H9 (cell line): ENCODE results near the gene UBASH3A. TPM values are rescaled to one million over a fixed set of nuclear protein-coding genes. Genes with fewer than 3 reads are reported as not detected.

ENCODE experiments used
- DNase-seq: peaks from one replicate; pipeline ENCODE4 v3.0.0-alpha.2; 2017
- H2AFZ ChIP-seq: one replicate; pipeline ENCODE4 v1.6.1; 2013; ENCODE audit warnings: mild to moderate bottlenecking, low read length, control low read depth, moderate library complexity
- H2AK5ac ChIP-seq: 2 replicates; pipeline ENCODE4 v1.6.1; 2013; ENCODE audit warnings: low read length, control low read depth, mixed read lengths; ENCODE audit not compliant: insufficient read length
- H2BK120ac ChIP-seq: one replicate; pipeline ENCODE4 v1.6.1; 2013; ENCODE audit warnings: low read depth, mild to moderate bottlenecking, low read length, control low read depth, inconsistent platforms; ENCODE audit not compliant: poor library complexity, severe bottlenecking
- H2BK12ac ChIP-seq: 2 replicates; pipeline ENCODE4 v1.6.1; 2013; ENCODE audit warnings: low read length, control low read depth, mixed read lengths, low read depth; ENCODE audit not compliant: insufficient read length
- H2BK15ac ChIP-seq: 2 replicates; pipeline ENCODE4 v1.6.1; 2013; ENCODE audit warnings: low read depth, low read length, control low read depth
- H2BK20ac ChIP-seq: one replicate; pipeline ENCODE4 v1.6.1; 2013; ENCODE audit warnings: low read depth, mild to moderate bottlenecking, low read length, control low read depth, inconsistent platforms; ENCODE audit not compliant: poor library complexity, severe bottlenecking
- H2BK5ac ChIP-seq: 2 replicates; pipeline ENCODE4 v1.6.1; 2013; ENCODE audit warnings: low read length, control low read depth, mixed read lengths; ENCODE audit not compliant: insufficient read length
- H3K14ac ChIP-seq: 2 replicates; pipeline ENCODE4 v1.6.1; 2013; ENCODE audit warnings: low read length, control low read depth; ENCODE audit not compliant: insufficient read depth
- H3K18ac ChIP-seq: 2 replicates; pipeline ENCODE4 v1.6.1; 2013; ENCODE audit warnings: low read depth, mild to moderate bottlenecking, mixed read lengths, low read length, control low read depth; ENCODE audit not compliant: insufficient read length
- H3K23ac ChIP-seq: 2 replicates; pipeline ENCODE4 v1.6.1; 2013; ENCODE audit warnings: low read length, control low read depth, mixed read lengths, low read depth; ENCODE audit not compliant: insufficient read length
- H3K23me2 ChIP-seq: 2 replicates; pipeline ENCODE4 v1.6.1; 2013; ENCODE audit warnings: low read depth, mild to moderate bottlenecking, mixed read lengths, low read length, control low read depth; ENCODE audit not compliant: insufficient read length, poor library complexity, severe bottlenecking
- H3K27ac ChIP-seq: 2 replicates; pipeline ENCODE4 v1.5.1; 2013; ENCODE audit warnings: low read length, control low read depth, mixed read lengths, low read depth; ENCODE audit not compliant: insufficient read length
- H3K27me3 ChIP-seq: 2 replicates; pipeline ENCODE4 v1.6.1; 2013; ENCODE audit warnings: low read length, control low read depth, inconsistent platforms; ENCODE audit not compliant: insufficient read depth
- H3K4ac ChIP-seq: 2 replicates; pipeline ENCODE4 v1.6.1; 2013; ENCODE audit warnings: low read depth, mild to moderate bottlenecking, control low read depth, inconsistent platforms, low read length, moderate library complexity
- H3K4me1 ChIP-seq: 2 replicates; pipeline ENCODE4 v1.6.1; 2013; ENCODE audit warnings: low read length, control low read depth, inconsistent platforms; ENCODE audit not compliant: insufficient read depth
- H3K4me2 ChIP-seq: 2 replicates; pipeline ENCODE4 v1.6.1; 2013; ENCODE audit warnings: low read length, control low read depth, mixed read lengths; ENCODE audit not compliant: insufficient read length, insufficient read depth
- H3K56ac ChIP-seq: 2 replicates; pipeline ENCODE4 v1.6.1; 2013; ENCODE audit warnings: low read depth, mild to moderate bottlenecking, mixed read lengths, low read length, control low read depth; ENCODE audit not compliant: insufficient read length
- H3K79me1 ChIP-seq: 2 replicates; pipeline ENCODE4 v1.6.1; 2013; ENCODE audit warnings: low read depth, mild to moderate bottlenecking, moderate library complexity, low read length, control low read depth, inconsistent platforms; ENCODE audit not compliant: insufficient read depth, poor library complexity, severe bottlenecking
- H3K79me2 ChIP-seq: 2 replicates; pipeline ENCODE4 v1.6.1; 2013; ENCODE audit warnings: low read length, control low read depth, inconsistent platforms; ENCODE audit not compliant: insufficient read depth
- H3K9ac ChIP-seq: 2 replicates; pipeline ENCODE4 v1.6.1; 2013; ENCODE audit warnings: low read length, control low read depth, mixed read lengths; ENCODE audit not compliant: insufficient read length; ENCODE audit errors: extremely low read depth
- H3K9me3 ChIP-seq: one replicate; pipeline ENCODE4 v1.6.1; 2013; ENCODE audit warnings: low read depth, low read length, inconsistent platforms; ENCODE audit not compliant: control insufficient read depth
- H3T11ph ChIP-seq: one replicate; pipeline ENCODE4 v1.6.1; 2013; ENCODE audit warnings: mild to moderate bottlenecking, low read length, control low read depth, inconsistent platforms
- H4K20me1 ChIP-seq: one replicate; pipeline ENCODE4 v1.6.1; 2013; ENCODE audit not compliant: control insufficient read depth, insufficient read length, insufficient read depth
- H4K5ac ChIP-seq: 2 replicates; pipeline ENCODE4 v1.6.1; 2013; ENCODE audit warnings: low read depth, mild to moderate bottlenecking, mixed read lengths, low read length, control low read depth; ENCODE audit not compliant: insufficient read length
- H4K8ac ChIP-seq: replicated peaks from 2 replicates; pipeline ENCODE4 v1.6.1; 2013; ENCODE audit warnings: low read length, control low read depth, mixed read lengths, low read depth; ENCODE audit not compliant: insufficient read length
- H4K91ac ChIP-seq: 2 replicates; pipeline ENCODE4 v1.6.1; 2013; ENCODE audit warnings: low read depth, mild to moderate bottlenecking, moderate library complexity, mixed read lengths, low read length, control low read depth; ENCODE audit not compliant: insufficient read length
- H3K27ac Mint-ChIP-seq, 3 experiments: 2 replicates in 2 of 3; 3 replicates in 1 of 3; pipeline ENCODE4 v1.8.0; 2020 to 2021; ENCODE audit warnings: mixed read lengths in 3 of 3, mild to moderate bottlenecking in 1 of 3, moderate library complexity in 1 of 3
- H3K27me3 Mint-ChIP-seq: 2 replicates; pipeline ENCODE4 v1.8.0; 2021; ENCODE audit warnings: low read depth, mild to moderate bottlenecking, moderate library complexity, mixed read lengths
- H3K36me3 Mint-ChIP-seq, 3 experiments: 2 replicates in 2 of 3; 3 replicates in 1 of 3; pipeline ENCODE4 v1.8.0; 2020 to 2021; ENCODE audit warnings: low read depth in 3 of 3, mixed read lengths in 3 of 3; ENCODE audit not compliant: insufficient read depth in 1 of 3
- H3K4me1 Mint-ChIP-seq, 2 experiments: 2 replicates each; pipeline ENCODE4 v1.8.0; 2020; ENCODE audit warnings: mixed read lengths in 2 of 2
- H3K4me3 Mint-ChIP-seq, 2 experiments: 2 replicates in 1 of 2; 3 replicates in 1 of 2; pipeline ENCODE4 v1.8.0; 2020 to 2021; ENCODE audit warnings: mild to moderate bottlenecking in 2 of 2, mixed read lengths in 2 of 2, moderate library complexity in 1 of 2
- H3K9me3 Mint-ChIP-seq, 2 experiments: 2 replicates in 1 of 2; 3 replicates in 1 of 2; pipeline ENCODE4 v1.8.0; 2020; ENCODE audit warnings: mild to moderate bottlenecking in 2 of 2, mixed read lengths in 2 of 2, moderate library complexity in 1 of 2
- CTCF ChIP-seq: fragments of 200-600 bp; sonication (generic); conservative IDR thresholded peaks from 3 replicates; pipeline ENCODE4 v1.8.0; 2021; ENCODE audit warnings: antibody characterized with exemption, mild to moderate bottlenecking
- WGBS: extraction: QIAGEN DNeasy Blood & Tissue Kit; methylation state at CpG from one replicate; pipeline ENCODE4 v1.1.7; 2013; ENCODE audit warnings: missing lambda C conversion rate, low lambda C conversion rate, mixed read lengths; ENCODE audit not compliant: insufficient read length; ENCODE audit errors: extremely low coverage; 5-methylcytosine and 5-hydroxymethylcytosine counted together
- total RNA-seq: library from RNA; stranded (reverse); gene quantifications from 2 replicates; pipeline ENCODE4 v1.2.1, GENCODE V29; 2021

UBASH3A gene
- total RNA-seq, 1 experiment from 2014 or later, result not detected

- no peak within 1 kb of the TSS for H2BK5ac ChIP-seq
- no peak within 1 kb of the TSS for H3K23ac ChIP-seq
- H3K4me3 Mint-ChIP-seq, result no peak within 1 kb of the TSS
- H4K20me1 ChIP-seq, result no peaks in the 10 kb centered on the region
- no peaks in the 10 kb centered on the region for H3K79me2 ChIP-seq
- no peaks in the 10 kb centered on the region for H3K27me3 ChIP-seq
- H2BK12ac ChIP-seq, result no peak within 1 kb of the TSS
- H3K4me1 Mint-ChIP-seq, result peaks cover 21 to 22% of the 10 kb centered on the region in 2 experiments
- peaks cover 12% of the 10 kb centered on the region for H3K27me3 Mint-ChIP-seq
- no peaks in the 10 kb centered on the region for H3K9me3 Mint-ChIP-seq
- H2BK120ac ChIP-seq, result no peak within 1 kb of the TSS
- H4K8ac ChIP-seq, result no peak within 1 kb of the TSS
- H3K23me2 ChIP-seq, result no peaks in the 10 kb centered on the region
- no peaks in the 10 kb centered on the region for H3K79me1 ChIP-seq
- no peak for DNase-seq
- no peak within 1 kb of the TSS for H3K56ac ChIP-seq
- H4K5ac ChIP-seq, result no peak within 1 kb of the TSS
- no peak within 1 kb of the TSS for H2BK15ac ChIP-seq
- H3K4me1 ChIP-seq, result no peaks in the 10 kb centered on the region
- no peak for TF ChIP-seq CTCF
- no peak within 1 kb of the TSS for H3K27ac ChIP-seq
- H3K14ac ChIP-seq, result no peak within 1 kb of the TSS
- H3K4me2 ChIP-seq, result no peak within 1 kb of the TSS
- H4K91ac ChIP-seq, result no peak within 1 kb of the TSS
- H3K36me3 Mint-ChIP-seq, result no peaks in the 10 kb centered on the region
- no peak within 1 kb of the TSS for H2AK5ac ChIP-seq
- H3K9me3 ChIP-seq, result no peaks in the 10 kb centered on the region
- no peak within 1 kb of the TSS for H2AFZ ChIP-seq
- H2BK20ac ChIP-seq, result no peak within 1 kb of the TSS
- H3T11ph ChIP-seq, result no peak within 1 kb of the TSS
- H3K18ac ChIP-seq, result no peak within 1 kb of the TSS
- H3K9ac ChIP-seq, result no peak within 1 kb of the TSS
- WGBS, result no CpG with 5 or more reads among the region's 17 CpGs
- no peak within 1 kb of the TSS; a peak in 2 of 7 replicates for H3K27ac Mint-ChIP-seq
- H3K4ac ChIP-seq, result no peak within 1 kb of the TSS
Measured at GRCh38 chr21:42395905-42396651, 7.6 kb upstream of the UBASH3A start, which contains the start of gene TMPRSS3. Gene TMPRSS3, minus strand, starts transcription at chr21:42396052. Its CDS starts 635 bp downstream, at chr21:42395417.
